Activated CD8-positive, alpha-beta memory T cell treated with anti-CD3 and anti-CD28 coated beads, Interleukin-2, amount 50 U/mL, for 48 hours (primary cell): ENCODE results near the gene RFX2.
A peak's percentile ranks its signal among the peaks of the same experiment; 100 is the strongest.

Source experiments
- DNase-seq: peaks from one replicate; pipeline ENCODE4 v3.0.0-alpha.2; 2020

RFX2 gene

GRCh38 chr19:5950741-5951140 lies 159.6 kb downstream of the RFX2 start:
- DNase-seq: no peak

GRCh38 chr19:5949792-5950305 lies 160.5 kb downstream of the RFX2 start:
- DNase-seq: peak; percentile 62

- no peak for DNase-seq
These were observed 161.3 kb downstream of the RFX2 start for GRCh38 chr19:5948752-5949564.

- DNase-seq: no peak
These were observed 162.9 kb downstream of the RFX2 start for GRCh38 chr19:5947435-5947834.

GRCh38 chr19:5943623-5944022 lies 166.7 kb downstream of the RFX2 start:
- no peak for DNase-seq
